Naive B cell (primary cell): ENCODE data around the gene CDT1. TPM values are rescaled to one million over a fixed set of nuclear protein-coding genes. Genes with fewer than 3 reads are reported as not detected.

Source experiments
- ATAC-seq, 2 donors: fragments of 150-1000 bp; cut with Tn5 transposase; 2 replicates each; pipeline ENCODE4 v1.10.0; 2021; ENCODE audit warnings: low read depth in 2 of 2, mild to moderate bottlenecking in 2 of 2, moderate library complexity in 2 of 2
- DNase-seq: peaks from one replicate; pipeline ENCODE4 v3.0.0; 2022
- H3K27ac Mint-ChIP-seq, 6 donors: one replicate each; pipeline ENCODE4 v1.8.0; 2020 to 2022; ENCODE audit warnings: mild to moderate bottlenecking in 6 of 6, mixed read lengths in 6 of 6, moderate library complexity in 5 of 6, inconsistent platforms in 2 of 6
- H3K27me3 Mint-ChIP-seq, 3 donors: one replicate each; pipeline ENCODE4 v1.8.0; 2021 to 2022; ENCODE audit warnings: mixed read lengths in 3 of 3, mild to moderate bottlenecking in 1 of 3
- H3K36me3 Mint-ChIP-seq, 2 donors: one replicate each; pipeline ENCODE4 v1.8.0; 2020 to 2022; ENCODE audit warnings: mixed read lengths in 2 of 2, inconsistent platforms in 1 of 2, mild to moderate bottlenecking in 1 of 2
- H3K4me1 Mint-ChIP-seq, 3 donors: one replicate each; pipeline ENCODE4 v1.8.0; 2020 to 2022; ENCODE audit warnings: mixed read lengths in 3 of 3, inconsistent platforms in 1 of 3, mild to moderate bottlenecking in 1 of 3, moderate library complexity in 1 of 3
- H3K4me3 Mint-ChIP-seq, 8 donors: one replicate each; pipeline ENCODE4 v1.8.0; 2020 to 2022; ENCODE audit warnings: mild to moderate bottlenecking in 8 of 8, mixed read lengths in 8 of 8, moderate library complexity in 8 of 8, inconsistent platforms in 2 of 8
- H3K9me3 Mint-ChIP-seq, 7 donors: one replicate each; pipeline ENCODE4 v1.8.0; 2020 to 2022; ENCODE audit warnings: mixed read lengths in 7 of 7, mild to moderate bottlenecking in 5 of 7, inconsistent platforms in 2 of 7, moderate library complexity in 1 of 7
- polyA plus RNA-seq, 6 donors: library from polyadenylated mRNA; unstranded; fragments of 300-500 nt; fragmentation: Illumina TruSeq; gene quantifications; one replicate each; pipeline ENCODE4 v1.2.3, GENCODE V29; 2021; ENCODE audit warnings: low read depth in 6 of 6

The CDT1 gene
- polyA plus RNA-seq, 6 donors from 2014 or later: 0.08 to 0.27 (median 0.17) TPM; not detected in 1

DNA sequence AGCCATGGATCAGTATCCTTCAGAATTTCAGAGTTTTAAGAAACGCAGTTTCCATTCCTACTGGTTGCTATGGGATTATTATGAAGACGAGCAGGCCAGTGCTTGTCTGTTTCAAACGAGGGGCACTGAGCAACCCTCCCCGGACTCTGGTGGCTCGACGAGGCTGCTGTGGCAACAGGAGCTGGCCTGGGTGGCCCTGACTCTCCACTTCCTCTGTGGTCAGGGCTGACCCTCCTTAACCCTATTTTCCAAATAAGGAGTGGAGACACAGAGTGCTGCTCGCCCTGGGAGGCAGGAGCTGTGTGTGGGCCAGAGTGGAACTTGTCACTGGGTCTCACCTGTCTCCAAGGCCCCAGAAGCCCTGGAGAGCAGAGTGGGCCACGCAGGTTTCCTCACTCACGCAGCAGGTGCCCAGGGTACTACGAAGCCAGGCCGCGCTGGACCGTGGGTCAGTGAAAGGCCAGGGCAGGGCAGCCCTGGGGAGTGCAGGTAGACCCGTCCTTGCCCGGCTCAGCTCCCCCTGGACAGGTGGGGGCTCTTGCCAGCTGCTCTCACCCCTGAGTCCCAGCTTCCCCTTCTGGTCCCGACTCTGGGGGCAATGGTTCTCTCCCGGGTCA is 49.8 kb downstream of the CDT1 start:
- peak overlapping the region in 2 of 6 donors; percentile 22 to 30 for H3K27ac Mint-ChIP-seq
- H3K9me3 Mint-ChIP-seq: no peaks in the 10 kb centered on the region
- peaks cover 18 to 36% (median 33%) of the 10 kb centered on the region in 3 donors for H3K4me1 Mint-ChIP-seq
- no peak for ATAC-seq
- H3K36me3 Mint-ChIP-seq: no peaks in the 10 kb centered on the region
- no peaks in the 10 kb centered on the region for H3K27me3 Mint-ChIP-seq
- DNase-seq: no peak
- H3K4me3 Mint-ChIP-seq: no peak overlapping the region

DNA sequence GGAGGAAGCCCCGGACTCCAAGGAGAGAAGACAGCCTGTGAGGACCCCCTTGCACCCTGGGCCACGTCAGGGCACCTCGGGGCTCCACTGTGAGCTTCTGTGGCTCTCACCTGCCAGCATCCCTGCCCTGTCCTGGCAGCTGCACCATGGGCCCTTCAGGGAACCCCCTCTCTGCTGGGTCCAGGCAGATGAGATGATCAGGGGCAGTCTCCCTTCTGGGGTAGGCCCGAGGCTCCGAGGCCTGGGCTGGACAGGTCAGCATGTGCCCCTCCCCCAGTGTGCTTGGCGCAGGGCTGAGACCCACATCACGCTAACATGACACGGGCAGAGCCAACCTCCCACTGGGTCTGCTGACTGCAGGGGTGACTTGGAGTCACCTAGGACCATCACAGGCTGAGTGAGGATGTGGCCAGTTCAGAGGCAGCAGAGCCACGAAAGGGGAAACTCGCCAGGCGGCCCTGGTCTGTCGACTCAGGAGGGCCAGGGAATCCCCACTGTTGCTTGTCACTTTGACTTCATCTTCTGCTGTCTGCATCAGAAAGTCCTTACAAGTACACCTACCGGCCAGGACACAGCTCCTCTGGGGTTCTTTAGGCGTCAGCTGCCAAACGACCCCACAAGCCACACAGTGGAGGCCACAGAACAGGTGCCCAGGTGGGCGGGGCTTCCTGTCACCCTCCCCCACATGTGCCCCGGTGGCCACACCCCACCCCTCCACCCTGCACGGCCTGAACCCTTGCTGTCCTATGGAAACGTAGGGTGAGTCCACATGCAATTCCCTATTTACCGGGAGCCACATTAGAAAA is 50.9 kb downstream of the CDT1 start:
- Mint-ChIP-seq H3K4me3 (peak overlapping the region in 7 of 8 donors; percentile 76 to 95 (median 87)), H3K27me3 (no peaks in the 10 kb centered on the region), H3K4me1 (peaks cover 20 to 40% (median 37%) of the 10 kb centered on the region in 3 donors), H3K36me3 (no peaks in the 10 kb centered on the region), H3K27ac (peak overlapping the region; percentile 69 to 98 (median 90)), H3K9me3 (no peaks in the 10 kb centered on the region)
- DNase-seq (peak; percentile 68), ATAC-seq (peak; percentile 57 to 69)

DNA sequence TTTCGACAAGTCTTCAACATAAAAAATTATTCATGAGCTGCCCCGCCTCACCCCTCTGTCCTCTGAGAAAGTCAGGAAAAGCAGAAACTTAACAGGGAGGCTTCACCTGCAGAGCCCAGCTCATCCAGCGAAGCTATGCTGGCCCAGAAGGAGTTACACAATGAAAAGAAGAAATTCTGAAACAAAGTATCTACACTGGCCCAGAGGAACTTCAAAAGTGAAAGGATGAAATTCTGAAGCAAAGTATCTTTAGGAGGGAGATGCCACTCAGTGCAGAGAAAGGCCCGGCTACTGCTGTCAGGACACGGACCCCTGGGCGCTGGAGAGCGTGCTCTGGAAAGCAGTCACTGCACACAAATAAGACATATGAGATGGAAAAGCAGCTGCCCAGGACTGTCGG is 51.6 kb downstream of the CDT1 start:
- Mint-ChIP-seq H3K27ac (peak overlapping the region; percentile 82 to 98 (median 90)), H3K4me3 (peak overlapping the region; percentile 71 to 95 (median 85)), H3K4me1 (peaks cover 20 to 40% (median 37%) of the 10 kb centered on the region in 3 donors), H3K36me3 (no peaks in the 10 kb centered on the region), H3K9me3 (no peaks in the 10 kb centered on the region), H3K27me3 (no peaks in the 10 kb centered on the region)
- no peak for DNase-seq
- no peak for ATAC-seq

DNA sequence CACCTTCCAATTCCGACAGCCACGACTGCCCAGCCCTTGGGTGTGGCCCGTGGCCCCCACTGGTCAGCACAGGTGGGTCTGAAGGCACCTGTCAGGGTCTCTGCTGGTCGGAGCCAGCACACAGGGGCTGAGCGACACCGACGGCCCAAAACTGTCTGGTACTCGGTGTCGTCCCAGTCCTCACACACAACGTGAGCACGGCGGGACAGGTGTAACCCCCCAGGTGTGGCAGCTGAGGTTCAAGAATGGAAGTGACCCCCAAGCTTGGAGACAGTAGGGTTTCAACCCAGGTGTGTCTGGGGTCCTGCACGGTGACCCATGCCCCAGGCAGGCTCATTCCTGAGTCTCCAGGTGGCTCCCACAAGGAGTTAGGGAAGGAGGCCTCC is 52.1 kb downstream of the CDT1 start:
- H3K27ac Mint-ChIP-seq: peak overlapping the region; percentile 36 to 95 (median 76)
- no peak for DNase-seq
- no peak for ATAC-seq
- H3K27me3 Mint-ChIP-seq: no peaks in the 10 kb centered on the region
- peaks cover 20 to 40% (median 37%) of the 10 kb centered on the region in 3 donors for H3K4me1 Mint-ChIP-seq
- H3K4me3 Mint-ChIP-seq: peak overlapping the region; percentile 61 to 95 (median 88)
- H3K9me3 Mint-ChIP-seq: no peaks in the 10 kb centered on the region
- H3K36me3 Mint-ChIP-seq: no peaks in the 10 kb centered on the region

DNA sequence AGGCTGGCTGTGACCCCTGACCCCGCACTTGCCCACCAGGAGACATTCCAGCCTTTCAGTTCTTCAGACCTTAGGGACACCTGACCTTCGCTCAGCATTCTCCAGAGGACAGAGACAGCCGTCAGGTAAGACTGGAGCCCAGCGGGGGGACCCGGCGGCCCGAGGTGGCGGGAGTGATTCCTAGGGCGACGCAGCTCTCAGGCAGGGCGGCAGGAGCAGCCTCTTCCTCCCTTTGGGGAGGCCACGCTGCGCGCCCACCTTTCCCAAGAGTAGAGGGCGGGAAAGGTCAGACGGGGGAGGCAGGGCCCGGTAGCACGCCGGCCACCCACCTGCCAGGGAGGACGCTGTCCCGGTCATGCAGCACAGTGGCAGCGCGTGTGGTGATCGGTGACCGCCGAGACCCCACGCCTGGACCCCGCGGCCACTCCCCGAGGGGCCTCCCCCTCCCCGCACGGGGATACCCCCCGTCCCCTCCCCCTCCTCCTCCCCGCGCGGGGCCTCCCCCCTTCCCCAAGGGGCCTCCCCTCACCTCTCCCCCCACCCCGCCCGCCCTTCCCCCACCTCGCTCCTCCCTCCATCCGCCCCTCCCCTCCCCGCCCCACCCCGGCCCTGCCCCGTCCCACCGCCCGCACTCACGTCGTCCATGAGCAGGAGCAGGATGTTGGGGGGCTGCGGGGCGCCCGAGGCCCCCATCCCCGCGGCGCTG is 52.7 kb downstream of the CDT1 start:
- peak; percentile 19 for DNase-seq
- no peaks in the 10 kb centered on the region for H3K36me3 Mint-ChIP-seq
- H3K27me3 Mint-ChIP-seq: no peaks in the 10 kb centered on the region

DNA sequence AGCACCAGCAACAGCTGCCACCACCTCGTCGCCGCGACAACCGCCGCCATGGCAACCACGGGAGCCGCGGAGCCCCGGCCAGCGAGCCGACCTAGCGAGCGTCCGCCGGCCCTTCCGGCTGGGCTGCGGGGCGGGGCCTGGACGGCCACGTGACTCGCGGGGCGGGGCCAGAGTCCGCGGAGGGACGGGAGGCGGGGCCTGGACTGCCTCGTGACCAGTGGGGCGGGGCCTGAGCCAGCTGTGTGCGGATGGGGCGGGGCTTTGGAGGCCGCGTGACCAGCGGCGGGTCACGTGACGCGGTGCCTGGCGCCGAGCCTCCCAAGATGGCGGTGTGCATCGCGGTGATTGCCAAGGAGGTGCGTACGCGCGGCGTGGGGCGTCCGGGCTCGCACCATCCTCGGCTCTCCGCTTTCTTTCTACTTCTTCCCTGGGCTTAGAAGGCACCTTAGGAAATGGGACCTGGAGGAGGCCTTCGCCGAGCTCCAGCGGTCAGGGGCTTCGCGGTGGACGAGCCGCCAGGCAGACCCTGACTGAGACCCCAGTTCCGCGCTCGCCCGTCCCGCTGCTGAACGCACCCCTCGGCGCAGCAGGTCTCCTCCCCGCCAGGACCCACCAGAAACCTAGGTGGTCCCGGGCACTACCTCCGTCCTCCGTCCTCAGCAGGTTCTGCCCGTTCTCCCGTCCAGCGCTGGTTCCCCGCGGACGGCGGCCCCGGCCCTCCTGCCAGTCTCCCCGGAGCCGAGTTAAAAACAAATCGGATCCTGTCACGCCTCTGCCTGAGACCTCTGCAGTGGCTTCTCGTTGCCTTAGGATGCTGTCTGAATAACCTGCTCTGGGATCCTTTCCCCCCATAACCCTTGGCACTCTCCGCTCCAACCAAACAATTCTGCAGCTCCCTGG is 53.5 kb downstream of the CDT1 start, which contains the start of the genes GALNS and TRAPPC2L:
GALNS (minus strand) TSS at position 120 of the 900 bp plus-strand sequence; CDS start at position 50, 70 bp downstream.
TRAPPC2L (plus strand) TSS at position 300 of the 900 bp plus-strand sequence; CDS start at position 324, 24 bp downstream.
- Mint-ChIP-seq H3K4me1 (peaks cover 20 to 39% (median 34%) of the 10 kb centered on the region in 3 donors), H3K4me3 (peak within 1 kb of the TSS; percentile 95 to 100 (median 97)), H3K27ac (peak within 1 kb of the TSS; percentile 93 to 99 (median 96)), H3K27me3 (no peaks in the 10 kb centered on the region), H3K9me3 (no peaks in the 10 kb centered on the region), H3K36me3 (no peaks in the 10 kb centered on the region)
- ATAC-seq (peak; percentile 72 to 78), DNase-seq (peak; percentile 98)

More for the DNA sequence above, 52.7 kb downstream of the CDT1 start:
- ATAC-seq: peak; percentile 19 to 35
- Mint-ChIP-seq H3K4me1 (peaks cover 20 to 40% (median 37%) of the 10 kb centered on the region in 3 donors), H3K9me3 (no peaks in the 10 kb centered on the region), H3K27ac (peak overlapping the region in 5 of 6 donors; percentile 36 to 95 (median 93)), H3K4me3 (peak overlapping the region; percentile 91 to 100 (median 96))

DNA sequence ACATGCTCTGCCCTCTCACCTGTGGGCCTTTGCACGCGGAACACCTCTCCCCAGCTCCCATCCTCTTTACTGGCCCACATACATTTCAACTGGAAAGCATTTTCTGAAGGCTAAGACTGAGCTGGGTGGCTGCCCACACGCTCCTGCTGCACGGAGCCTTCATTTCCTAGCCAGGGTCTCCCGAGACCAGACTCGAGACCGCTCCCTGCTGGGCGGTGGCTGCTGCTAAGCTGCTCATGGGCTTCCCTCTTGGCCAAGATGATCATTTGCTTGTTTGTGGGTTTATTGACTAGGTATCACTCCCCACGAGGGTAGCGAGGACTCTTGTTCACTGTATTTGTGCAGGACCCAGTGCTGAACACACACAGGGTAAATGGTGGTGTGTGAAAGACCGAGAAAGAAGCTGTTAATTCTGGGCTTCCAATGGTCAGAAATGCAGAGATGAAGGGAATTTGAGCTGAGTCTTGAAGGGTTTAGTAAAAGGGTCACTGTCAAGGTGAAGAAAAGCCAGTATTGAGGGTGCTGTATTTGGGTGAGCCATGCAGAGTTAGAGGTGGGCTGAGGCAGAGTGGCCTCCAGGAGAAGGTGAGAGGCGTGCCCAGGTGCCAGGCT is 54.2 kb downstream of the CDT1 start:
- Mint-ChIP-seq H3K27ac (peak overlapping the region; percentile 91 to 99 (median 96)), H3K4me1 (peaks cover 20 to 33% (median 27%) of the 10 kb centered on the region in 3 donors), H3K9me3 (no peaks in the 10 kb centered on the region), H3K36me3 (no peaks in the 10 kb centered on the region), H3K27me3 (no peaks in the 10 kb centered on the region), H3K4me3 (peak overlapping the region; percentile 95 to 100 (median 97))
- peak; percentile 64 for DNase-seq
- peak; percentile 49 to 53 for ATAC-seq

Other genes with a start within 250 kb of the CDT1 start
- 10 to 100 TPM in 2 of 6 donors, 1 to 10 TPM in 4; 2.5 to 21.7 (median 9.0) TPM for gene ZC3H18, start 233.4 kb upstream of the CDT1 start, polyA plus RNA-seq
- 1 to 10 TPM in 1 of 6 donors, under 1 TPM in 3, not detected in 2; 0.39 to 1.3 (median 0.86) TPM for gene IL17C, start 165.2 kb upstream of the CDT1 start, polyA plus RNA-seq
- gene CYBA, start 152.7 kb upstream of the CDT1 start, polyA plus RNA-seq: 1,000 to 10,000 TPM; 1,408 to 2,468 (median 1,616) TPM
- 10 to 100 TPM in 5 of 6 donors, 1 to 10 TPM in 1; 9.7 to 36.1 (median 18.2) TPM for gene MVD, start 140.7 kb upstream of the CDT1 start, polyA plus RNA-seq
- gene SNAI3, start 117.3 kb upstream of the CDT1 start, polyA plus RNA-seq: 1 to 10 TPM; 1.4 to 9.0 (median 5.9) TPM
- gene RNF166, start 97.4 kb upstream of the CDT1 start, polyA plus RNA-seq: 10 to 100 TPM; 28.0 to 42.5 (median 33.0) TPM
- 10 to 100 TPM in 5 of 6 donors, 1 to 10 TPM in 1; 9.8 to 16.8 (median 13.1) TPM for gene CTU2, start 97.3 kb upstream of the CDT1 start, polyA plus RNA-seq
- 10 to 100 TPM in 2 of 6 donors, 1 to 10 TPM in 4; 4.0 to 17.2 (median 6.2) TPM for gene PIEZO1, start 18.6 kb upstream of the CDT1 start, polyA plus RNA-seq
- gene APRT, start 8.1 kb downstream of the CDT1 start, polyA plus RNA-seq: 100 to 1,000 TPM; 330 to 484 (median 384) TPM
- 10 to 100 TPM in 3 of 6 donors, 1 to 10 TPM in 3; 6.1 to 21.4 (median 9.5) TPM for gene GALNS, start 53.2 kb downstream of the CDT1 start, polyA plus RNA-seq
- gene TRAPPC2L, start 53.3 kb downstream of the CDT1 start, polyA plus RNA-seq: 100 to 1,000 TPM in 1 of 6 donors, 10 to 100 TPM in 5; 87.3 to 100 (median 90.9) TPM
- not detected for gene PABPN1L, start 62.9 kb downstream of the CDT1 start, polyA plus RNA-seq
- gene CBFA2T3, start 173.4 kb downstream of the CDT1 start, polyA plus RNA-seq: 10 to 100 TPM in 3 of 6 donors, 1 to 10 TPM in 2, under 1 TPM in 1; 0.14 to 19.0 (median 10.0) TPM